Psoas muscle (tissue), 8 donors: ENCODE measurements around the gene ADAMTS4. TPM values are rescaled to one million over a fixed set of nuclear protein-coding genes. Genes with fewer than 3 reads are reported as not detected.

Experiments used
- ATAC-seq, 4 donors: fragments of 200-7000 bp; cut with Tn5 transposase; one replicate each; pipeline ENCODE4 v1.9.1; 2020; ENCODE audit warnings: moderate library complexity in 3 of 4, mild to moderate bottlenecking in 2 of 4
- DNase-seq, 2 donors: peaks; one replicate each; pipeline ENCODE4 v3.0.0-alpha.2; 2020
- H3K27ac ChIP-seq: fragments of 200-600 bp; one replicate; pipeline ENCODE4 v1.8.0; 2022
- H3K27me3 ChIP-seq, 3 donors: fragments of 200-600 bp in 1 of 3; one replicate each; pipeline versions ENCODE4 v1.6.1 to v1.8.0; 2013 to 2022; ENCODE audit warnings: low read length in 2 of 3, mild to moderate bottlenecking in 2 of 3, moderate library complexity in 1 of 3; ENCODE audit not compliant: insufficient read depth in 3 of 3
- H3K36me3 ChIP-seq, 2 donors: fragments of 200-600 bp in 1 of 2; one replicate each; pipeline versions ENCODE4 v1.6.1 to v1.8.0; 2013 to 2022; ENCODE audit warnings: low read depth in 1 of 2, mild to moderate bottlenecking in 1 of 2, moderate library complexity in 1 of 2; ENCODE audit not compliant: insufficient read depth in 1 of 2
- H3K4me1 ChIP-seq: fragments of 200-600 bp; one replicate; pipeline ENCODE4 v1.8.0; 2022
- H3K4me3 ChIP-seq: fragments of 200-600 bp; one replicate; pipeline ENCODE4 v1.8.0; 2022; ENCODE audit warnings: mild to moderate bottlenecking
- H3K9me3 ChIP-seq: fragments of 200-600 bp; one replicate; pipeline ENCODE4 v1.8.0; 2022
- CTCF ChIP-seq: fragments of 200-600 bp; IDR thresholded peaks from one replicate; pipeline ENCODE4 v1.8.0; 2022; ENCODE audit warnings: antibody characterized with exemption
- WGBS, 3 donors: extraction: QIAGEN DNeasy Blood & Tissue Kit; methylation state at CpG; one replicate each; pipeline versions ENCODE4 v1.1.6 to v1.1.7; 2013; 5-methylcytosine and 5-hydroxymethylcytosine counted together
- intact Hi-C, 2 donors: fragments of 100-400 bp; cut with DNase I; formaldehyde crosslinking; loops; one replicate each; pipeline versions ENCODE4 v1.11.0 to v1.14.2; 2022
- polyA plus RNA-seq, 3 donors: library from polyadenylated mRNA; stranded (reverse); fragments of 200-250 nt; gene quantifications; one replicate each; pipeline ENCODE4 v1.2.3, GENCODE V29; 2013
- total RNA-seq, 4 donors: library from RNA; stranded (reverse); fragmentation: NEBNext Ultra II Directional in 2 of 4; extraction: Animal tissue kit (Norgen Biotek cat#: 25700) in 2 of 4; gene quantifications; one replicate each; pipeline versions ENCODE4 v1.2.1 to v1.2.4, GENCODE V29; 2021 to 2023
- donor health status: healthy with polysubstance abuse.
- donor health status: DM: no; HTN: no; CAD: no; lungs with moderate emphysema.
- donor health status: Bipolar disorder and iron deficiency.
- donor health status: healthy.
- donor health status: DM: yes; HTN: yes; CAD: no.
- donor health status: DM: no; HTN: no; CAD: no.
- donor health status: DM: no; HTN: no; CAD: no.
- donor health status: DM: yes; HTN: yes; CAD: no.

Gene ADAMTS4
- total and polyA plus RNA-seq, 7 donors: 0.88 to 8.9 (median 1.3) TPM

DNA sequence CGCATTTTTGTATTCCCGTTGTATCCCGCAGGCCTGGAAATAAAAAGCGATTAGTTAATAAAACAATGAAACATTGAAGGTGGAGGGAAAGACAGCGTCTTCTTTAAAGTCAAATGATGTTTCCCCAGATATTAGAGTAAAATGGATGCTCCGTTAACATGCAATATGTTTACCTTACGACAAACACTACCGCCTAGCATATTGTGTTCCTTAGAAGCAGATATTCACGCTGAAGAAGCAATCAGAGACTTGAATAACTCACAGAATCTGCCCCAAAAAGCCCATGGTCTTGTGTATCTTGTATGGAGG, 21.0 kb downstream of the ADAMTS4 start:
- H3K27ac ChIP-seq: peak overlapping the region; percentile 91
- peaks cover 6 to 35% of the 10 kb centered on the region in 2 donors for H3K36me3 ChIP-seq
- 67 to 78% (median 72%) methylated on average over 9 of the region's 9 CpGs for whole genome bisulfite sequencing, 3 donors
- DNase-seq: no peak
- H3K9me3 ChIP-seq: no peaks in the 10 kb centered on the region
- H3K4me3 ChIP-seq: peak overlapping the region; percentile 77
- intact Hi-C loops: loop anchor here in 1 of 2 donors (1.0 kb wide), 2 partner anchors 11 to 46 kb away; partner anchors contain the start of gene DEDD
- no peak for TF ChIP-seq CTCF
- no peak for ATAC-seq
- peaks cover 16% of the 10 kb centered on the region for H3K4me1 ChIP-seq
- H3K27me3 ChIP-seq: no peaks in the 10 kb centered on the region

DNA sequence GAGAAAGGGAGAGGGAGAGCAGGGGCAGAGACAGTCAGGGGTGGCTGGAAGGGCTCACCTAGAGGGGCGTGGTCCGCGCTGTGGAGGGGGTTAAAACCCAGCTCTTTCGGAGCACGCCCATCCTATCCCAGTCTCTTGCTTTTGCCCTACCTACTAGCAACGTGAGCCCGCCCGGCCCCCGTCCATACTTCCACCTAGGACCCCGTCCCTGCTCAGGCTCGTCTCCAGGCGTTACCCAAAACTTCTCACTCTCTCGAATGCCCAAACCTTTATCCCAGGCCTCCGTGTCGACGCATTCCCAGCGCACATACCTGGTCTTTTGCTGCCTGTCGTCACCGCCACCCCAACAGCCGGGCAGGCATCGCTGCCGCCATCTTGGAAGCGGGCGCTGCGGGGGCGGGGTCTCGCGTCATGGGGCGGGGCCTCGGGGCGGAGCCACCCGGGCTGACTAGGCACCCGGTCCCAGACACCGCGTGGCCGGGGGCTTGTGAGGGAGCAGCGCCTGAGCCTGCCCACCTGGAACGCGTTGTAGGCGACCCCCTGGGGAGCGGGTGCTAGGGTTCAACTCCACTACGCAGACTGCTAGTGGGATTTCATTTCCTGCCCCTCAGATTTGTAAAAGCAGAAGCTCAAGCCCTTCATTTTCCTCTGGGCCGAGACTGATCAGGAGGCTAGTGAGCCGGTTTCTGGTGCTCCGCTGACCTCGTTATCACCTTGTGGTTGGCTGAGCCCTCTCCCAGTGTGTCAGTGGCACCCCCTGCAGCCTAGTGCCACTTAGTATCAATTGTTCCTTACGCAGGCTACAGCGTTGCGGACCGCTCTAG, 21.5 kb downstream of the ADAMTS4 start, which contains the start of gene B4GALT3:
TSS of gene B4GALT3 (minus strand) at position 396 of the 824 bp plus-strand sequence. CDS start 1,447 bp downstream, outside the sequence.
- no peaks in the 10 kb centered on the region for H3K9me3 ChIP-seq
- ATAC-seq: peak; percentile 97 to 99 (median 98)
- H3K4me1 ChIP-seq: peaks cover 22% of the 10 kb centered on the region
- peak within 1 kb of the TSS; percentile 77 for H3K4me3 ChIP-seq
- 5 to 7% (median 5%) methylated on average over 42 to 50 of the region's 50 CpGs for WGBS, 3 donors
- peaks cover 6 to 41% of the 10 kb centered on the region in 2 donors for H3K36me3 ChIP-seq
- TF ChIP-seq CTCF: peak; percentile 18
- no peaks in the 10 kb centered on the region for H3K27me3 ChIP-seq
- peak; percentile 91 to 95 for DNase-seq
- intact Hi-C loops: loop anchor here in 1 of 2 donors (1.0 kb wide), 2 partner anchors 12 to 45 kb away; partner anchors contain the start of gene DEDD
- H3K27ac ChIP-seq: peak within 1 kb of the TSS; percentile 91

DNA sequence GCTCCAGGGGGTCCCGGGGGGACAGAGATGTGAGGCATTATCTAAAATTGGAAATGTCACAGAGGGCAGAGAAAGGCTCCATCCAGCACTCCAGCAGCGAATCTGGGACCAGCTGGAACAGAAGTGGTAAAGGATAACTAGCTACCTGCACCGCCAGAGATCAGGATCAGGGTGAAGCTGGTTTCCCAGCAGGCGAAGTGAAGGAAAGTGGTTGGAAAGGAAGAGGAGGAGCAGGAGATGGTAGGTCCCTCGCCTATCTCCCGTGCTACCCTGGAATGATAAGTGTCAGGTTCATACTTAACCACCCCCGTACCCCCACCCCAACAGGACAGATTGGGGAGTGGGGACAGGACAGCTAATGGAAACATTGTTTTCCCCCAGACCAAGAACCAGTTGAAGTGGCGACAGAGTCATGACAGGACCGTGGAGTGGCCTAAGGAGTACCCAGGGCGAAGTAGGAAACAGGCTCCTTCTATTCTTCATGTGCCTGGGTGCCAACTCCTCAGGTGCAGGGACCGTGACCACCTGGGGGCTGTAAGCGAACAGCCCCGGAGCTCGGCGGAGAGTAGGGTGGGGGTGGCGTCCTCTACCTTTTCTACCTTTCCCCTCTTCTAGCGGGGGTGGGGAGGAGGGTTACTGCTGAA, 22.3 kb downstream of the ADAMTS4 start:
- H3K9me3 ChIP-seq: no peaks in the 10 kb centered on the region
- peak in 1 of 2 donors; percentile 28 for DNase-seq
- 17 to 18% (median 18%) methylated on average over 15 to 17 of the region's 17 CpGs for whole genome bisulfite sequencing, 3 donors

More for the DNA sequence above, 22.3 kb downstream of the ADAMTS4 start:
- no peak for TF ChIP-seq CTCF
- peak in 2 of 4 donors; percentile 1 to 13 for ATAC-seq
- Histone ChIP-seq H3K36me3 (peaks cover 6 to 48% of the 10 kb centered on the region in 2 donors), H3K27me3 (no peaks in the 10 kb centered on the region), H3K4me1 (peaks cover 24% of the 10 kb centered on the region), H3K27ac (peak overlapping the region; percentile 91), H3K4me3 (peak overlapping the region; percentile 77)
- intact Hi-C loops: loop anchor here in 1 of 2 donors (1.0 kb wide), 2 partner anchors 13 to 44 kb away; partner anchors contain the start of gene DEDD
